ENCODE data around the gene ABCG4.

- TF ChIP-seq, protein P1, sequence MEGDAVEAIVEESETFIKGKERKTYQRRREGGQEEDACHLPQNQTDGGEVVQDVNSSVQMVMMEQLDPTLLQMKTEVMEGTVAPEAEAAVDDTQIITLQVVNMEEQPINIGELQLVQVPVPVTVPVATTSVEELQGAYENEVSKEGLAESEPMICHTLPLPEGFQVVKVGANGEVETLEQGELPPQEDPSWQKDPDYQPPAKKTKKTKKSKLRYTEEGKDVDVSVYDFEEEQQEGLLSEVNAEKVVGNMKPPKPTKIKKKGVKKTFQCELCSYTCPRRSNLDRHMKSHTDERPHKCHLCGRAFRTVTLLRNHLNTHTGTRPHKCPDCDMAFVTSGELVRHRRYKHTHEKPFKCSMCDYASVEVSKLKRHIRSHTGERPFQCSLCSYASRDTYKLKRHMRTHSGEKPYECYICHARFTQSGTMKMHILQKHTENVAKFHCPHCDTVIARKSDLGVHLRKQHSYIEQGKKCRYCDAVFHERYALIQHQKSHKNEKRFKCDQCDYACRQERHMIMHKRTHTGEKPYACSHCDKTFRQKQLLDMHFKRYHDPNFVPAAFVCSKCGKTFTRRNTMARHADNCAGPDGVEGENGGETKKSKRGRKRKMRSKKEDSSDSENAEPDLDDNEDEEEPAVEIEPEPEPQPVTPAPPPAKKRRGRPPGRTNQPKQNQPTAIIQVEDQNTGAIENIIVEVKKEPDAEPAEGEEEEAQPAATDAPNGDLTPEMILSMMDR (IDR thresholded peaks at IDR 0.05): no peak
- TF ChIP-seq POLR2A (IDR thresholded peaks at IDR 0.05) (no peak), EP300 (IDR thresholded peaks at IDR 0.05) (no peak)
Observed at GRCh38 chr11:119169282-119169719, 20.4 kb downstream of the ABCG4 start.
